Measurements from ENCODE around the gene CAST. TPM values are rescaled to one million over a fixed set of nuclear protein-coding genes. Genes with fewer than 3 reads are reported as not detected.

The CAST gene
- total RNA-seq, 1 experiment from 2014 or later, result 52.3 TPM

- no peak overlapping the region for H2AK5ac ChIP-seq (ENCODE audit: insufficient read length, low read length)
- H3K4me2 ChIP-seq (ENCODE audit: insufficient read depth, insufficient read length, low read length), result no peak overlapping the region
- no peaks in the 10 kb centered on the region for H3K23me2 ChIP-seq (ENCODE audit: insufficient read length, low read depth, low read length, poor library complexity, severe bottlenecking)
- no peak overlapping the region for H2BK20ac ChIP-seq (ENCODE audit: low read depth, low read length, poor library complexity, severe bottlenecking)
- no peak for TF ChIP-seq CTCF (conservative IDR thresholded peaks at IDR 0.05)
- H4K20me1 ChIP-seq (ENCODE audit: control insufficient read depth, insufficient read depth, insufficient read length), result no peaks in the 10 kb centered on the region
- no peak overlapping the region for H2AFZ ChIP-seq (ENCODE audit: low read length)
- DNase-seq, result no peak
- no peak overlapping the region for H3K4ac ChIP-seq (ENCODE audit: low read depth, low read length)
- no peaks in the 10 kb centered on the region for H3K79me2 ChIP-seq (ENCODE audit: insufficient read depth, low read length)
- Mint-ChIP-seq H3K4me3 (no peak overlapping the region), H3K27ac (no peak overlapping the region), H3K9me3 (no peaks in the 10 kb centered on the region), H3K27me3 (ENCODE audit: low read depth) (no peaks in the 10 kb centered on the region), H3K4me1 (no peaks in the 10 kb centered on the region), H3K36me3 (ENCODE audit: insufficient read depth in 1 of 3, low read depth in 3 of 3) (peaks cover 0 to 8% (median 2%) of the 10 kb centered on the region in 3 experiments; a peak in 2 of 7 replicates)
- H3K9me3 ChIP-seq (ENCODE audit: control insufficient read depth, low read depth, low read length), result no peaks in the 10 kb centered on the region
- no peaks in the 10 kb centered on the region for H3K27me3 ChIP-seq (ENCODE audit: insufficient read depth, low read length)
- no peak overlapping the region for H3K27ac ChIP-seq (ENCODE audit: insufficient read length, low read depth, low read length)
- H3K79me1 ChIP-seq (ENCODE audit: insufficient read depth, low read depth, low read length, poor library complexity, severe bottlenecking), result no peaks in the 10 kb centered on the region
- WGBS (ENCODE audit: extremely low coverage, insufficient read length, low lambda C conversion rate), result no CpG with 5 or more reads among the region's 2 CpGs
- no peak overlapping the region for H2BK5ac ChIP-seq (ENCODE audit: insufficient read length, low read length)
- H2BK15ac ChIP-seq (ENCODE audit: low read depth, low read length), result no peak overlapping the region
- no peak overlapping the region for H4K91ac ChIP-seq (ENCODE audit: insufficient read length, low read depth, low read length)
- H2BK12ac ChIP-seq (ENCODE audit: insufficient read length, low read depth, low read length), result no peak overlapping the region
- no peak overlapping the region for H3T11ph ChIP-seq (ENCODE audit: low read length)
- H4K5ac ChIP-seq (ENCODE audit: insufficient read length, low read depth, low read length), result no peak overlapping the region
- H2BK120ac ChIP-seq (ENCODE audit: low read depth, low read length, poor library complexity, severe bottlenecking), result no peak overlapping the region
- H3K23ac ChIP-seq (ENCODE audit: insufficient read length, low read depth, low read length), result no peak overlapping the region
- H3K18ac ChIP-seq (ENCODE audit: insufficient read length, low read depth, low read length), result no peak overlapping the region
- H3K56ac ChIP-seq (ENCODE audit: insufficient read length, low read depth, low read length), result no peak overlapping the region
- H3K4me1 ChIP-seq (ENCODE audit: insufficient read depth, low read length), result no peaks in the 10 kb centered on the region
- no peak overlapping the region for H3K14ac ChIP-seq (ENCODE audit: insufficient read depth, low read length)
- H4K8ac ChIP-seq (replicated peaks; ENCODE audit: insufficient read length, low read depth, low read length), result no peak overlapping the region
- no peak overlapping the region for H3K9ac ChIP-seq (ENCODE audit: extremely low read depth, insufficient read length, low read length)
These were observed 112.9 kb downstream of the CAST start for GRCh38 chr5:96775050-96775449.

Measured in H9 (cell line).